OCI-LY7 (cell line): ENCODE data around the gene INAVA. TPM values are rescaled to one million over a fixed set of nuclear protein-coding genes. Genes with fewer than 3 reads are reported as not detected.

ENCODE experiments used
- BruUV-seq: library from RNA; stranded (reverse); fragments of 400-500 nt; replicated peaks from 2 replicates; lab custom pipeline; 2021; lab: Mats Ljungman, UMichigan
- CTCF ChIA-PET: fragments of 300-600 bp; sonication (Branson Sonifier 250); formaldehyde crosslinking; loops from one replicate; lab custom pipeline; 2022; ENCODE audit warnings: antibody characterized with exemption; ENCODE audit not compliant: unreplicated experiment; lab: Charles Lee
- POLR2A ChIA-PET: fragments of 300-600 bp; sonication (Branson Sonifier 250); formaldehyde crosslinking; loops from one replicate; lab custom pipeline; 2022; ENCODE audit warnings: antibody characterized with exemption; lab: Charles Lee
- DNase-seq: peaks from one replicate; pipeline ENCODE4 v3.0.0-alpha.2; 2015; ENCODE audit warnings: low spot score
- H2AFZ ChIP-seq: fragments of 200-600 bp; sonication (generic), shearing (Covaris generic); 2 replicates; pipeline ENCODE4 v1.6.1; 2014; ENCODE audit warnings: mild to moderate bottlenecking, antibody characterized with exemption, low read length, moderate library complexity
- H3K27ac ChIP-seq: fragments of 200-600 bp; sonication (generic); 2 replicates; pipeline ENCODE4 v1.5.1; 2014; ENCODE audit warnings: mixed run types, low read depth, mild to moderate bottlenecking, moderate library complexity, low read length, inconsistent platforms; ENCODE audit not compliant: poor library complexity, severe bottlenecking
- H3K36me3 ChIP-seq: fragments of 200-600 bp; sonication (generic); 2 replicates; pipeline ENCODE4 v1.6.1; 2014; ENCODE audit warnings: mild to moderate bottlenecking, antibody characterized with exemption, low read length, moderate library complexity, mixed read lengths; ENCODE audit not compliant: insufficient read depth
- H3K4me1 ChIP-seq: fragments of 200-600 bp; sonication (generic); 2 replicates; pipeline ENCODE4 v1.5.1; 2014; ENCODE audit warnings: mild to moderate bottlenecking, low read length; ENCODE audit not compliant: insufficient read depth, poor library complexity, severe bottlenecking
- H3K4me2 ChIP-seq: fragments of 200-600 bp; sonication (generic); 2 replicates; pipeline ENCODE4 v1.6.1; 2014; ENCODE audit warnings: mild to moderate bottlenecking, low read length
- H3K4me3 ChIP-seq: fragments of 200-600 bp; sonication (generic); 2 replicates; pipeline ENCODE4 v1.5.1; 2014; ENCODE audit warnings: mild to moderate bottlenecking, low read depth, low read length; ENCODE audit not compliant: poor library complexity, severe bottlenecking
- H3K79me2 ChIP-seq: fragments of 200-600 bp; sonication (generic); 2 replicates; pipeline ENCODE4 v1.6.1; 2016; ENCODE audit warnings: low read depth, mild to moderate bottlenecking, low read length, moderate library complexity, mixed read lengths; ENCODE audit not compliant: insufficient read depth
- H3K9me2 ChIP-seq: fragments of 200-600 bp; sonication (generic); 2 replicates; pipeline ENCODE4 v1.6.1; 2016; ENCODE audit warnings: mild to moderate bottlenecking, low read length, mixed read lengths; ENCODE audit not compliant: insufficient read depth
- H3K9me3 ChIP-seq: fragments of 200-600 bp; sonication (generic); 2 replicates; pipeline ENCODE4 v1.6.1; 2014; ENCODE audit warnings: mild to moderate bottlenecking, mixed run types, low read length, mixed read lengths
- H4K20me1 ChIP-seq: fragments of 200-600 bp; sonication (generic); 2 replicates; pipeline ENCODE4 v1.6.1; 2014; ENCODE audit warnings: mild to moderate bottlenecking, antibody characterized with exemption, low read length, moderate library complexity, mixed read lengths; ENCODE audit not compliant: insufficient read depth
- EZH2phosphoT487 ChIP-seq: fragments of 200-600 bp; sonication (generic); IDR thresholded peaks from 2 replicates; pipeline ENCODE4 v1.6.1; 2018; ENCODE audit warnings: low read depth, borderline replicate concordance, mild to moderate bottlenecking, mixed run types, antibody characterized with exemption, low read length, moderate library complexity, mixed read lengths
- intact Hi-C: fragments of 100-400 bp; cut with micrococcal nuclease; formaldehyde crosslinking; loops from one replicate; pipeline ENCODE4 v1.10.0; 2022; ENCODE audit not compliant: unreplicated experiment
- total RNA-seq, 2 experiments: library from RNA; depleted of rRNA in 1 of 2; stranded (reverse); fragments of >200 nt in 1 of 2; shearing (Covaris generic) in 1 of 2; gene quantifications; 2 replicates each; pipeline ENCODE4 v1.2.3, GENCODE V29; 2014 to 2022
- TF ChIP-seq, protein P1 (sequence below): fragments of 200-600 bp; sonication (generic); conservative IDR thresholded peaks from 2 replicates; pipeline ENCODE4 v1.5.1; 2014; ENCODE audit warnings: mild to moderate bottlenecking, antibody characterized with exemption, low read length, moderate library complexity, mixed read lengths

INAVA gene
- total RNA-seq, 2 experiments from 2014 or later = not detected

DNA sequence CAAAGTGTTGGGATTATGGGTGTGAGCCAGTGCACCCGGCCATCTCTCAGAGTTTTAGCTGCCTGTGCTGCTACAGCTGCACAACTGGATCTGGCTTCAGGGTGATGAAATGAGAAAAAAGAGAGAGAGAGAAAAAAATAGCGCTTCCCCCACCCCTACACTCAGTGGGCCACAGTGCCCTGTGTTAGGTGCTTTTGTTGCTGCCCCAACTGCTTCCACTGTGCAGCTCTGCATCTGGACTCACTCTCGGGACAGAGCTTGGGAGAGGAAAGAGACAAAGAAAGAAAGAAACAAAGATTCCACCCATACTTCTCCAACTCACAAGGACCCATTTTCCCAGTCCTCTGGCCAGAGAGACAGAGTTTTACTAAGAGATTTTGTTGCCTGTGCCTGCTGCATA is 50.4 kb downstream of the INAVA start:
- POLR2A ChIA-PET = no interaction called here
- CTCF ChIA-PET = no interaction called here
- no peaks in the 10 kb centered on the region for H3K9me3 ChIP-seq
- H3K9me2 ChIP-seq = no peaks in the 10 kb centered on the region
- H3K79me2 ChIP-seq = no peaks in the 10 kb centered on the region
- H2AFZ ChIP-seq = no peak overlapping the region
- no peaks in the 10 kb centered on the region for H3K4me1 ChIP-seq
- H3K27ac ChIP-seq = no peak overlapping the region
- H3K4me3 ChIP-seq = no peak overlapping the region
- no peak for DNase-seq
- no peak for TF ChIP-seq EZH2phosphoT487
- TF ChIP-seq, protein P1, sequence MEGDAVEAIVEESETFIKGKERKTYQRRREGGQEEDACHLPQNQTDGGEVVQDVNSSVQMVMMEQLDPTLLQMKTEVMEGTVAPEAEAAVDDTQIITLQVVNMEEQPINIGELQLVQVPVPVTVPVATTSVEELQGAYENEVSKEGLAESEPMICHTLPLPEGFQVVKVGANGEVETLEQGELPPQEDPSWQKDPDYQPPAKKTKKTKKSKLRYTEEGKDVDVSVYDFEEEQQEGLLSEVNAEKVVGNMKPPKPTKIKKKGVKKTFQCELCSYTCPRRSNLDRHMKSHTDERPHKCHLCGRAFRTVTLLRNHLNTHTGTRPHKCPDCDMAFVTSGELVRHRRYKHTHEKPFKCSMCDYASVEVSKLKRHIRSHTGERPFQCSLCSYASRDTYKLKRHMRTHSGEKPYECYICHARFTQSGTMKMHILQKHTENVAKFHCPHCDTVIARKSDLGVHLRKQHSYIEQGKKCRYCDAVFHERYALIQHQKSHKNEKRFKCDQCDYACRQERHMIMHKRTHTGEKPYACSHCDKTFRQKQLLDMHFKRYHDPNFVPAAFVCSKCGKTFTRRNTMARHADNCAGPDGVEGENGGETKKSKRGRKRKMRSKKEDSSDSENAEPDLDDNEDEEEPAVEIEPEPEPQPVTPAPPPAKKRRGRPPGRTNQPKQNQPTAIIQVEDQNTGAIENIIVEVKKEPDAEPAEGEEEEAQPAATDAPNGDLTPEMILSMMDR = no peak
- no peak overlapping the region for H3K4me2 ChIP-seq
- H4K20me1 ChIP-seq = no peaks in the 10 kb centered on the region
- H3K36me3 ChIP-seq = no peaks in the 10 kb centered on the region
- no TSS peak for BruUV-seq
- intact Hi-C loops = no loop called here

DNA sequence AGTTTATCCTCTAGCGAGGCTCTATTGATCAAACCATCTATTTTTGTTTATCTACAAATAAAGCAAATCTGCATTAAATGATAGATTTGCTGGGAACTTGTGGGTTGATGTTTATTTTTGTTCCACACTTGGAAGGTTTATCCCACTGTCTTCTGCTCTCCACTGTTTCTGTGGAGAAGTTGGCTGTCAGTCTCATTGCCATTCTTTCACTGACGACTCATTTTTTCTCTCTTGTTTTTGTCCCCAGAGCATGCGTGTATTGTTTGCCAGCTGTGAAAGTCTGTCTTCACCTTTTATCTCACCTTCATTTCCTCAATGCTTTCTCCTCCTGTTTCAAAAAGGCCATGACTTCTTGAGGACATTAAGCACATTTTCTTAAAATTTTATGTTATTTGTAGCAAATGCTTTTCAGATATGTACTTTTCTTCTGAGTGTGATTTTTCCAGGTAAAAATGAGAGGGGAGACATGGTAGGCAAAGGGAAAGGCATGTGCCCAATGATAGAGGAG is 52.4 kb downstream of the INAVA start:
- POLR2A ChIA-PET = no interaction called here

DNA sequence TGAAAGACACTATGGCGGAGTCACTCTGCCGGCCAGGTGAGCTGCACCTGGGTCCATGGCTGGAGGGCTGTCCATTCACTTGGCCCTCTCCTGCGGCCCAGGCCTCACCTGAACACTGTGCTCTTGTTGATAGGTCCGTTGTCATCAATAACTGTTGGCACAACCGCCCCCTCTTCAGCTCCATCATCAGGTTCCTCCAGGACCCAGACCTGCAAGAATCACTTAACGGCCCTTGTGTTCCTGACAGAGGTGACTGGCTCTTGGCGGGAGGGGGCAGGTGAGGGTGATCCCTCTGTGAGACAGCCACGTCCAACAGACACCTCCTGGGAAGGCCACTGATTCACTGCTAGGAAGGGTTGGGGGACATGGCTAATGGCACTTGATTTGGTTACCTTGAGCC is 54.9 kb downstream of the INAVA start:
- Histone ChIP-seq H3K36me3 (no peaks in the 10 kb centered on the region), H3K9me3 (no peaks in the 10 kb centered on the region), H3K4me1 (no peaks in the 10 kb centered on the region), H3K4me2 (no peak overlapping the region), H4K20me1 (no peaks in the 10 kb centered on the region), H3K4me3 (no peak overlapping the region), H2AFZ (no peak overlapping the region), H3K79me2 (no peaks in the 10 kb centered on the region), H3K9me2 (no peaks in the 10 kb centered on the region), H3K27ac (no peak overlapping the region)
- no peak for TF ChIP-seq EZH2phosphoT487
- TF ChIP-seq, protein P1 = no peak
- intact Hi-C loops = no loop called here
- no peak for DNase-seq
- ChIA-PET CTCF (no interaction called here), POLR2A (no interaction called here)
- no TSS peak for BruUV-seq

More for the DNA sequence above, 52.4 kb downstream of the INAVA start:
- H4K20me1 ChIP-seq = no peaks in the 10 kb centered on the region
- CTCF ChIA-PET = no interaction called here
- H3K4me2 ChIP-seq = no peak overlapping the region
- H3K27ac ChIP-seq = no peak overlapping the region
- H2AFZ ChIP-seq = no peak overlapping the region
- H3K4me3 ChIP-seq = no peak overlapping the region
- intact Hi-C loops = no loop called here
- no peaks in the 10 kb centered on the region for H3K9me3 ChIP-seq
- BruUV-seq = no TSS peak
- TF ChIP-seq, protein P1 = no peak
- TF ChIP-seq EZH2phosphoT487 = no peak
- H3K79me2 ChIP-seq = no peaks in the 10 kb centered on the region
- H3K9me2 ChIP-seq = no peaks in the 10 kb centered on the region
- H3K4me1 ChIP-seq = no peaks in the 10 kb centered on the region
- no peak for DNase-seq
- no peaks in the 10 kb centered on the region for H3K36me3 ChIP-seq
